BJ (cell line): ENCODE results near the gene GUCY2D. TPM values are rescaled to one million over a fixed set of nuclear protein-coding genes. Genes with fewer than 3 reads are reported as not detected.

ENCODE experiments used
- polyA plus RNA-seq: library from polyadenylated mRNA; depleted of rRNA; stranded (reverse); fragments of >200 nt; gene quantifications from 2 replicates; pipeline ENCODE4 v1.2.3, GENCODE V29; 2011; rRNA removed

GUCY2D gene
- polyA plus RNA-seq, 1 experiment: 0.01 TPM

Other genes with a start within 250 kb of the GUCY2D start
- gene KDM6B, start 168.4 kb upstream of the GUCY2D start, polyA plus RNA-seq: 0.91 and 1.2 TPM in 2 replicates
- gene TMEM88, start 147.5 kb upstream of the GUCY2D start, polyA plus RNA-seq: 0.25 and 0.29 TPM in 2 replicates
- 74.9 and 82.7 TPM in 2 replicates for gene NAA38, start 145.1 kb upstream of the GUCY2D start, polyA plus RNA-seq
- 6.7 and 7.9 TPM in 2 replicates for gene CYB5D1, start 144.6 kb upstream of the GUCY2D start, polyA plus RNA-seq
- 43.5 and 49.1 TPM in 2 replicates for gene CHD3, start 113.8 kb upstream of the GUCY2D start, polyA plus RNA-seq
- gene RNF227, start 86.3 kb upstream of the GUCY2D start, polyA plus RNA-seq: 2.2 and 2.9 TPM in 2 replicates
- 1.9 TPM in 2 replicates for gene KCNAB3, start 72.8 kb upstream of the GUCY2D start, polyA plus RNA-seq
- gene TRAPPC1, start 70.7 kb upstream of the GUCY2D start, polyA plus RNA-seq: 204 and 264 TPM in 2 replicates
- 19.4 and 26.8 TPM in 2 replicates for gene CNTROB, start 70.4 kb upstream of the GUCY2D start, polyA plus RNA-seq
- gene ALOX15B, start 36.4 kb downstream of the GUCY2D start, polyA plus RNA-seq: not detected in 2 replicates
- not detected in 2 replicates for gene ALOX12B, start 85.1 kb downstream of the GUCY2D start, polyA plus RNA-seq
- 0.04 and 0.10 TPM in 2 replicates for gene ALOXE3, start 115.9 kb downstream of the GUCY2D start, polyA plus RNA-seq
- gene HES7, start 121.5 kb downstream of the GUCY2D start, polyA plus RNA-seq: not detected in 2 replicates
- gene PER1, start 149.8 kb downstream of the GUCY2D start, polyA plus RNA-seq: 5.1 and 7.7 TPM in 2 replicates
- 20.1 and 22.8 TPM in 2 replicates for gene VAMP2, start 160.3 kb downstream of the GUCY2D start, polyA plus RNA-seq
- gene TMEM107, start 173.8 kb downstream of the GUCY2D start, polyA plus RNA-seq: 13.6 and 14.5 TPM in 2 replicates
- 3.0 and 4.5 TPM in 2 replicates for gene BORCS6, start 187.6 kb downstream of the GUCY2D start, polyA plus RNA-seq
- 13.4 and 26.1 TPM in 2 replicates for gene AURKB, start 208.0 kb downstream of the GUCY2D start, polyA plus RNA-seq
- gene CTC1, start 245.4 kb downstream of the GUCY2D start, polyA plus RNA-seq: 5.4 and 9.2 TPM in 2 replicates
- gene PFAS, start 246.7 kb downstream of the GUCY2D start, polyA plus RNA-seq: 12.2 and 15.6 TPM in 2 replicates